GM23338 (cell line): Measurements from ENCODE around the gene TRAF7. TPM values are rescaled to one million over a fixed set of nuclear protein-coding genes. Genes with fewer than 3 reads are reported as not detected.
A peak's percentile ranks its signal among the peaks of the same experiment; 100 is the strongest.

ENCODE experiments used
- ATAC-seq: fragments of 200-7000 bp; cut with Tn5 transposase; 3 replicates; pipeline ENCODE4 v1.9.1; 2020
- DNase-seq: peaks from one replicate; pipeline ENCODE4 v3.0.0-alpha.2; 2015; ENCODE audit warnings: low spot score
- H2AFZ ChIP-seq: fragments of 200-600 bp; sonication (generic); 2 replicates; pipeline ENCODE4 v1.8.0; 2016; ENCODE audit warnings: antibody characterized with exemption, mild to moderate bottlenecking, moderate library complexity
- H3F3A ChIP-seq: fragments of 200-600 bp; sonication (generic); replicated peaks from 2 replicates; pipeline ENCODE4 v1.8.0; 2017; ENCODE audit warnings: antibody characterized with exemption, mixed run types, low read depth
- H3K27ac ChIP-seq: fragments of 200-600 bp; sonication (generic); 2 replicates; pipeline ENCODE4 v1.6.1; 2016; ENCODE audit warnings: low read depth
- H3K27me3 ChIP-seq: fragments of 200-600 bp; sonication (generic); 2 replicates; pipeline ENCODE4 v1.8.0; 2016; ENCODE audit warnings: mild to moderate bottlenecking, mixed run types, moderate library complexity; ENCODE audit not compliant: insufficient read depth
- H3K36me3 ChIP-seq: fragments of 200-600 bp; sonication (generic); 2 replicates; pipeline ENCODE4 v1.8.0; 2016; ENCODE audit warnings: mild to moderate bottlenecking; ENCODE audit not compliant: insufficient read depth
- H3K4me1 ChIP-seq: fragments of 200-600 bp; sonication (generic); 2 replicates; pipeline ENCODE4 v1.8.0; 2016; ENCODE audit warnings: mild to moderate bottlenecking, moderate library complexity; ENCODE audit not compliant: insufficient read depth
- H3K4me2 ChIP-seq: fragments of 200-600 bp; sonication (generic); 2 replicates; pipeline ENCODE4 v1.7.1; 2017; ENCODE audit warnings: mixed run types
- H3K4me3 ChIP-seq: fragments of 200-600 bp; sonication (generic); 2 replicates; pipeline ENCODE4 v1.6.1; 2016; ENCODE audit warnings: mixed run types
- H3K79me2 ChIP-seq: fragments of 200-600 bp; sonication (generic); replicated peaks from 2 replicates; pipeline ENCODE4 v1.8.0; 2017; ENCODE audit warnings: mild to moderate bottlenecking; ENCODE audit not compliant: insufficient read depth
- H3K9me2 ChIP-seq: fragments of 200-600 bp; sonication (generic); 2 replicates; pipeline ENCODE4 v1.8.0; 2017; ENCODE audit not compliant: insufficient read depth
- H4K20me1 ChIP-seq: fragments of 200-600 bp; sonication (generic); replicated peaks from 2 replicates; pipeline ENCODE4 v1.8.0; 2017; ENCODE audit warnings: mild to moderate bottlenecking; ENCODE audit not compliant: insufficient read depth
- H3K27ac Mint-ChIP-seq: 2 replicates; pipeline ENCODE4 v1.8.0; 2020; ENCODE audit warnings: inconsistent platforms, mild to moderate bottlenecking, moderate library complexity, mixed read lengths
- H3K27me3 Mint-ChIP-seq: 3 replicates; pipeline ENCODE4 v1.8.0; 2022; ENCODE audit warnings: low read depth, mild to moderate bottlenecking, moderate library complexity, mixed read lengths, inconsistent platforms; ENCODE audit not compliant: insufficient read depth, poor library complexity
- H3K36me3 Mint-ChIP-seq: 3 replicates; pipeline ENCODE4 v1.8.0; 2021; ENCODE audit warnings: low read depth, mild to moderate bottlenecking, inconsistent platforms, moderate library complexity, mixed read lengths
- H3K4me1 Mint-ChIP-seq: 3 replicates; pipeline ENCODE4 v1.8.0; 2020; ENCODE audit warnings: mild to moderate bottlenecking, inconsistent platforms, mixed read lengths
- H3K4me3 Mint-ChIP-seq: 3 replicates; pipeline ENCODE4 v1.8.0; 2021; ENCODE audit warnings: moderate library complexity, mild to moderate bottlenecking, inconsistent platforms, mixed read lengths
- H3K9me3 Mint-ChIP-seq: 3 replicates; pipeline ENCODE4 v1.8.0; 2020; ENCODE audit warnings: moderate library complexity, mild to moderate bottlenecking, inconsistent platforms, mixed read lengths
- ETS1 ChIP-seq: IDR thresholded peaks from 2 replicates; pipeline ENCODE4 v1.6.1; 2016; ENCODE audit warnings: antibody characterized with exemption
- EZH2 ChIP-seq: fragments of 200-600 bp; sonication (generic); IDR thresholded peaks from one replicate; pipeline ENCODE4 v1.8.0; 2017; ENCODE audit warnings: antibody characterized with exemption, mild to moderate bottlenecking, low read depth; ENCODE audit not compliant: unreplicated experiment
- EZH2phosphoT487 ChIP-seq: fragments of 200-600 bp; sonication (generic); IDR thresholded peaks from one replicate; pipeline ENCODE4 v1.8.1; 2018; ENCODE audit warnings: antibody characterized with exemption; ENCODE audit not compliant: unreplicated experiment
- JUNB ChIP-seq: IDR thresholded peaks from one replicate; pipeline ENCODE4 v1.6.1; 2016; ENCODE audit warnings: antibody characterized with exemption; ENCODE audit not compliant: unreplicated experiment
- POLR2AphosphoS5 ChIP-seq: IDR thresholded peaks from 2 replicates; pipeline ENCODE4 v1.6.1; 2016; ENCODE audit warnings: antibody characterized with exemption, low read depth
- STAT1 ChIP-seq: IDR thresholded peaks from one replicate; pipeline ENCODE4 v1.6.1; 2016; ENCODE audit warnings: antibody characterized with exemption; ENCODE audit not compliant: unreplicated experiment
- ZNF114 ChIP-seq: fragments of 250-450 bp; sonication (Bioruptor Pico); IDR thresholded peaks from 2 replicates; pipeline ENCODE4 v1.5.0; 2020; ENCODE audit warnings: mild to moderate bottlenecking, moderate library complexity
- ZNF331 ChIP-seq: fragments of 250-450 bp; sonication (Bioruptor Pico); IDR thresholded peaks from 2 replicates; pipeline ENCODE4 v1.5.0; 2020; ENCODE audit warnings: low read depth, mild to moderate bottlenecking, moderate library complexity
- ZNF462 ChIP-seq: fragments of 250-450 bp; sonication (Bioruptor Pico); IDR thresholded peaks from 2 replicates; pipeline ENCODE4 v1.5.0; 2020; ENCODE audit warnings: mild to moderate bottlenecking, moderate library complexity
- polyA plus RNA-seq: library from polyadenylated mRNA; unstranded; fragments of >200 nt; fragmentation: Nextera tagmentation; extraction: Ambion mirVana; gene quantifications from 2 replicates; pipeline ENCODE4 v1.2.1, GENCODE V29; 2016
- total RNA-seq: library from RNA; depleted of rRNA; stranded (reverse); fragments of >200 nt; shearing (Covaris generic); gene quantifications from 2 replicates; pipeline ENCODE4 v1.2.3, GENCODE V29; 2014
- TF ChIP-seq, protein P1 (sequence below): IDR thresholded peaks from one replicate; pipeline ENCODE4 v1.6.1; 2018; ENCODE audit warnings: antibody characterized with exemption; ENCODE audit not compliant: unreplicated experiment
- TF ChIP-seq, protein P2 (sequence below), 2 experiments: fragments of 200-600 bp in 1 of 2; sonication (generic) in 1 of 2; conservative IDR thresholded peaks; 2 replicates each; pipeline versions ENCODE4 v1.5.1 to v1.6.1; 2016 to 2017; ENCODE audit warnings: antibody characterized with exemption in 2 of 2, low read depth in 2 of 2, mild to moderate bottlenecking in 2 of 2, moderate library complexity in 1 of 2

The TRAF7 gene
- total and polyA plus RNA-seq, 2 experiments from 2014 or later = 36.4 to 133 TPM

DNA sequence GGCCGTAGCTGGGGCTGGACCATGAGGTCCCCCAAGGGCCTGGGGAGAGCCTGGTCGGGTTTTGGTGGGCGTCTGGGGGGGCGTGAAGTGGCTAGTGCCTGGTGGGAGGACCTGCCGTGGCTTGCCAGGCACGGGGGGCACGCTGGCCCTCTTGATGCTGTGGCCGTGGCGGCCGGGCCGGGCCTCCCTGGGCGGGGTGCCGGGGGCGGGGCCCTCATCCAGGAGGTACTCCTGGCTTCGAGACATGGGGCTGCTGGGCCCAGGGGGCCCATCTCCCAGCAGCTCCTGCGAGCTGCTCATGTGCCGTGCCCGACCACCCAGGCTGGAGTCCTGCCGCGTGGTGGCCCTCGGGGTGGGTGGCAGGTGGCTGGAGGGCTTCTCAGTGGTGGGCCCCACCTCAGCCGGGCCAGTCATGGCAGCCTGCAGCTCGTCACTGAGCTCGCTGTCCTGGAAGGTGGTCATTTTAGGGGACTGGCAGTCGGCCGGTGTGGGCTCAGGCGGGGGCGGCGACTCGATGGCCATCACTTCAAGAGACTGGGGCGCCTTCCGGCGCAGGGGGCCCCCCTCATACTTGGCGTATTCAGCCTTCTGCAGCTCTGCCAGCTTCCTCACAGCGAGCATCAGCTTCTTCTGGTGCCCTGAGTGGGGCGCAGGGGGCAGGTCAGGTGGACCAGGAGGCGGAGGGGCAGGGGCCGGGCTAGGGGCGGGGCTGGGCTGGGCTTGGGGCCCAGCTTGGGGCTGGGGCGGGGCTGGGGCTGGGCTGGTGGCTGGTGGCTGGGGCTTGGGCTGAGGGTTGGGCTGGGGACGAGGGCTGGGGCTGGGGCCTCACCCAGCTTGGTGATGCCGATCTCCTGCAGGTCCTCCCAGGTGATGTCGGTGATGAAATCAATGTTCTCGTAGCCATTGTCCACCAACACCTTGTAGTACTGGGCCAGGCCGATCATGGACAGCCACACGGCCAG lies 25.7 kb downstream of the TRAF7 start:
- Mint-ChIP-seq H3K36me3 (peaks cover 5% of the 10 kb centered on the region), H3K27ac (no peak overlapping the region), H3K27me3 (peaks cover 21% of the 10 kb centered on the region), H3K9me3 (no peaks in the 10 kb centered on the region), H3K4me1 (peaks cover 6% of the 10 kb centered on the region), H3K4me3 (no peak overlapping the region)
- Histone ChIP-seq H3K27me3 (no peaks in the 10 kb centered on the region), H3K4me1 (no peaks in the 10 kb centered on the region), H4K20me1 (no peaks in the 10 kb centered on the region; the same call in 1 of the 2 replicates), H2AFZ (no peak overlapping the region), H3K4me3 (no peak overlapping the region), H3K36me3 (no peaks in the 10 kb centered on the region), H3K79me2 (no peaks in the 10 kb centered on the region), H3K9me2 (no peaks in the 10 kb centered on the region), H3F3A (0 out of 2 replicates have a peak, but pooled peaks cover 10% of the 10 kb centered on the region), H3K27ac (no peak overlapping the region), H3K4me2 (no peak overlapping the region)
- DNase-seq (peak; percentile 51), ATAC-seq (peak; percentile 38)
- no peak for TF ChIP-seq JUNB
- TF ChIP-seq ETS1 = no peak
- no peak for TF ChIP-seq ZNF462 (CRISPR knock-in tag)
- no peak for TF ChIP-seq ZNF331
- TF ChIP-seq, protein P1, sequence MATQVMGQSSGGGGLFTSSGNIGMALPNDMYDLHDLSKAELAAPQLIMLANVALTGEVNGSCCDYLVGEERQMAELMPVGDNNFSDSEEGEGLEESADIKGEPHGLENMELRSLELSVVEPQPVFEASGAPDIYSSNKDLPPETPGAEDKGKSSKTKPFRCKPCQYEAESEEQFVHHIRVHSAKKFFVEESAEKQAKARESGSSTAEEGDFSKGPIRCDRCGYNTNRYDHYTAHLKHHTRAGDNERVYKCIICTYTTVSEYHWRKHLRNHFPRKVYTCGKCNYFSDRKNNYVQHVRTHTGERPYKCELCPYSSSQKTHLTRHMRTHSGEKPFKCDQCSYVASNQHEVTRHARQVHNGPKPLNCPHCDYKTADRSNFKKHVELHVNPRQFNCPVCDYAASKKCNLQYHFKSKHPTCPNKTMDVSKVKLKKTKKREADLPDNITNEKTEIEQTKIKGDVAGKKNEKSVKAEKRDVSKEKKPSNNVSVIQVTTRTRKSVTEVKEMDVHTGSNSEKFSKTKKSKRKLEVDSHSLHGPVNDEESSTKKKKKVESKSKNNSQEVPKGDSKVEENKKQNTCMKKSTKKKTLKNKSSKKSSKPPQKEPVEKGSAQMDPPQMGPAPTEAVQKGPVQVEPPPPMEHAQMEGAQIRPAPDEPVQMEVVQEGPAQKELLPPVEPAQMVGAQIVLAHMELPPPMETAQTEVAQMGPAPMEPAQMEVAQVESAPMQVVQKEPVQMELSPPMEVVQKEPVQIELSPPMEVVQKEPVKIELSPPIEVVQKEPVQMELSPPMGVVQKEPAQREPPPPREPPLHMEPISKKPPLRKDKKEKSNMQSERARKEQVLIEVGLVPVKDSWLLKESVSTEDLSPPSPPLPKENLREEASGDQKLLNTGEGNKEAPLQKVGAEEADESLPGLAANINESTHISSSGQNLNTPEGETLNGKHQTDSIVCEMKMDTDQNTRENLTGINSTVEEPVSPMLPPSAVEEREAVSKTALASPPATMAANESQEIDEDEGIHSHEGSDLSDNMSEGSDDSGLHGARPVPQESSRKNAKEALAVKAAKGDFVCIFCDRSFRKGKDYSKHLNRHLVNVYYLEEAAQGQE = no peak
- TF ChIP-seq, protein P2, sequence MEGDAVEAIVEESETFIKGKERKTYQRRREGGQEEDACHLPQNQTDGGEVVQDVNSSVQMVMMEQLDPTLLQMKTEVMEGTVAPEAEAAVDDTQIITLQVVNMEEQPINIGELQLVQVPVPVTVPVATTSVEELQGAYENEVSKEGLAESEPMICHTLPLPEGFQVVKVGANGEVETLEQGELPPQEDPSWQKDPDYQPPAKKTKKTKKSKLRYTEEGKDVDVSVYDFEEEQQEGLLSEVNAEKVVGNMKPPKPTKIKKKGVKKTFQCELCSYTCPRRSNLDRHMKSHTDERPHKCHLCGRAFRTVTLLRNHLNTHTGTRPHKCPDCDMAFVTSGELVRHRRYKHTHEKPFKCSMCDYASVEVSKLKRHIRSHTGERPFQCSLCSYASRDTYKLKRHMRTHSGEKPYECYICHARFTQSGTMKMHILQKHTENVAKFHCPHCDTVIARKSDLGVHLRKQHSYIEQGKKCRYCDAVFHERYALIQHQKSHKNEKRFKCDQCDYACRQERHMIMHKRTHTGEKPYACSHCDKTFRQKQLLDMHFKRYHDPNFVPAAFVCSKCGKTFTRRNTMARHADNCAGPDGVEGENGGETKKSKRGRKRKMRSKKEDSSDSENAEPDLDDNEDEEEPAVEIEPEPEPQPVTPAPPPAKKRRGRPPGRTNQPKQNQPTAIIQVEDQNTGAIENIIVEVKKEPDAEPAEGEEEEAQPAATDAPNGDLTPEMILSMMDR (conservative IDR thresholded peaks at IDR 0.05; ENCODE audit: low read depth in 2 of 2) = no peak
- no peak for TF ChIP-seq STAT1
- no peak for TF ChIP-seq ZNF114 (CRISPR knock-in tag)
- no peak for TF ChIP-seq POLR2AphosphoS5
- no peak for TF ChIP-seq EZH2phosphoT487
- no peak for TF ChIP-seq EZH2
